Ovary (tissue), 3 donors: ENCODE data around the gene CKAP5.

ENCODE experiments used
- CTCF ChIP-seq, 3 donors: fragments of 450-650 bp in 2 of 3; fragments of 200-600 bp in 1 of 3; IDR thresholded peaks; one replicate each; pipeline versions ENCODE4 v1.5.1 to v1.8.0; 2016 to 2022; ENCODE audit warnings: antibody characterized with exemption in 3 of 3, mild to moderate bottlenecking in 1 of 3
- POLR2A ChIP-seq: fragments of 450-650 bp; IDR thresholded peaks from one replicate; pipeline ENCODE4 v1.6.1; 2017; ENCODE audit warnings: antibody characterized with exemption, mild to moderate bottlenecking, moderate library complexity
- donor health status: DM: no; HTN: no; CAD: no.

- TF ChIP-seq POLR2A: no peak
- no peak for TF ChIP-seq CTCF (IDR thresholded peaks at IDR 0.05)
These were observed 10.7 kb upstream of the CKAP5 start for GRCh38 chr11:46856605-46857343.
